NCI-H82 treated with DMSO at 0.1 percent for 48 hours (cell line): ENCODE results near the gene MVP.
"Not testable (repeated sequence)": the region's sequence is repeated elsewhere in the genome, so short reads cannot be mapped to it uniquely, and the experiment has no call there.

Experiments
- DNase-seq: peaks from one replicate; lab custom pipeline; 2025; ENCODE audit not compliant: unreplicated experiment; lab: John Stamatoyannopoulos, UW

MVP gene

DNA sequence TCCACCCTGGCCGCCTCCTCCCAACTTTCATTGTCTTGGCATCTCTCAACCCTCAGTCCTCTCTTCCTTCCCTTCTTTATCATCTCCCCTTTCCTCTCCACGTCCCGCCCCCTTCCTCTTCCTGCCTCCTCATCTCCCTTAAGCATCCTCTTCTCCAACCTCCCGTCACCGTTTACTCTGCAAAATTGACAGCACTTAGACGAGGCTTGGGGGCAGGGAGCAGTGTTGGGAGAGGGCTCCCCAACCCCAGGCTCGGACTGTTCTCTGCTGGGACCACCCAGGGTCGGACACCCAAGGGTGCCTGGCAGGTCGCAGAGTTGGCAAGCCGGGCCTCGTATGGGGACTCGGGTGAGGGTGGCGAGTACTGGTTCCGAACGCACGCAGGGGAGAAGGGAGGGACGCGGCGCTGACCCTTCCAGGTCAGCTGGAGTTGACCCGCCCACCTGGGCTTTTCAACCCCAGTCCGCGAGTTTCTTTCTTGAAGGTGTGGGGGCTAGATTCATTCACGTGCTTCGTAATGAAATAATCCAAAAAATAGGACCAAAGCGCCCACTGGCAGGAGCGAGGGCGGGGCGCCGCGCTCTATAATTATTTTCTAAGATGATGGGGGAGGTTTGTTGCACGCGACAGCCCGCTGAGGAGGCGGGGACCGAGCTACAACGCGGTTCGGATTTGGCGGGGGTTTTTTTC, 5.1 kb upstream of the MVP start:
- DNase-seq = no peak

DNA sequence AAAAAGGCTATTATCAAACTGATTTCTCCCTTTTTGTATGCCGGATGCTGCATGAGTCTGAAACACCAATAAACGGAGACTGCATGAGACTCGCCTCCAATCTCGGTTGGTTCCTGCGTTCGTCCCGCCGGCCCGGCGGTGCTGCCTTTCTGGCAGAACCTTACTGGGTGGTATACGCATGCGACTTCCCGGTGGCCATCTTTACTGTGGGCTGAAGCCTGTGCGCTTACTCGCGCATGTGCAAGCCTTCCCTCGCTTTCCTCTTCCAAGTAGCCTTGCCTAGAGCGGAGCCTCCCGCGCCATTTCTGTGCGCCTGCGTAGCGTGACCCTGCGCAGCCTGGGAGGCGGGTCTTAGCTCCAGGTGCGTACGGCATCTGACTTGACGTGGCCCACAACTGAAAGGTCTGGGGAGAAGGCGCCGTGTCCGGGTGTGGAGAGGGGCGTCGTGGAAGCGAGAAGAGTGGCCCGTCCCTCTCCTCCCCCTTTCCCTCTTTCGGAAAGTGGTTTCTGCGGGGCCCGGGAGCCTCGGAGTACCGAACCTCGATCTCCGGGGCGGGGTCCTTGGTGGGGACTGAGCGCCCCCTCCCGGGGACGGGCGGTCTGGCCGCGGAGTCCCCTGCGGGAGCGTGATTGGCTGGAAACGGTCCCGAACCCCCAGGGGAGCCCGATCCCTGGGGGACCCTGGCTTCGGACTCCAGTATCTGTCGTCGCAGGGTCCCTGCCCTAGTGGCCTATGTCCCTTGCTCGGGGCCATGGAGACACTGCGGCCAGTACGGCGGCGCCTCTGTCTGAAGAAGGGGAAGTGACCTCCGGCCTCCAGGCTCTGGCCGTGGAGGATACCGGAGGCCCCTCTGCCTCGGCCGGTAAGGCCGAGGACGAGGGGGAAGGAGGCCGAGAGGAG, 4.2 kb upstream of the MVP start, which contains the start of gene PAGR1:
PAGR1 (plus strand) TSS at position 360 of the 901 bp plus-strand sequence; CDS start at position 734, 374 bp downstream.
- DNase-seq = peak; percentile 95

- DNase-seq = no peak
These were observed 3.4 kb upstream of the MVP start for GRCh38 chr16:29816694-29817441.

DNA sequence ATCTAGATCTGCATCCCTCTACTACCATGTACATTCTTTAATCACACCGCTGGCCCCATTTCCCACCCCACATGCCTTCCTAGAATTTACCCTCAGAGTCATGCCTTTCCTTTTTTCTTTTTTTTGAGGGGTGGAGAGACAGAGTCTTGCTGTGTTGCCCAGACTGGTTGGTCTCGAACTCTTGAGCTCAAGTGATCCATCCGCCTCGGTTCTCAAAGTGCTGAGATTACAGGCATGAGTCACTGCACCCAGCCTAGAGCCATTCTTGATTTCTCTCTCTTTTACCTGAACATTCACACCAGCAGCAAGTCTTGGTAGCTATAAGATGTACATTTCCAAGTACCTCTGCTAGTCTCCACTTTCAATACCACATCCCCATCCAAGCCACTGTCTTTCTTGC, 2.2 kb upstream of the MVP start:
- DNase-seq = no peak

DNA sequence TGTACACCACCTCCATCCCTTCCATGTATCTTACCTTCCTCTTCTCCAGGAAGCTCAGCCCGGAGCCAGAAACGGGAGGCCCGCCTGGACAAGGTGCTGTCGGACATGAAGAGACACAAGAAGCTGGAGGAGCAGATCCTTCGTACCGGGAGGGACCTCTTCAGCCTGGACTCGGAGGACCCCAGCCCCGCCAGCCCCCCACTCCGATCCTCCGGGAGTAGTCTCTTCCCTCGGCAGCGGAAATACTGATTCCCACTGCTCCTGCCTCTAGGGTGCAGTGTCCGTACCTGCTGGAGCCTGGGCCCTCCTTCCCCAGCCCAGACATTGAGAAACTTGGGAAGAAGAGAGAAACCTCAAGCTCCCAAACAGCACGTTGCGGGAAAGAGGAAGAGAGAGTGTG, 756 bp upstream of the MVP start:
- no peak for DNase-seq

DNA sequence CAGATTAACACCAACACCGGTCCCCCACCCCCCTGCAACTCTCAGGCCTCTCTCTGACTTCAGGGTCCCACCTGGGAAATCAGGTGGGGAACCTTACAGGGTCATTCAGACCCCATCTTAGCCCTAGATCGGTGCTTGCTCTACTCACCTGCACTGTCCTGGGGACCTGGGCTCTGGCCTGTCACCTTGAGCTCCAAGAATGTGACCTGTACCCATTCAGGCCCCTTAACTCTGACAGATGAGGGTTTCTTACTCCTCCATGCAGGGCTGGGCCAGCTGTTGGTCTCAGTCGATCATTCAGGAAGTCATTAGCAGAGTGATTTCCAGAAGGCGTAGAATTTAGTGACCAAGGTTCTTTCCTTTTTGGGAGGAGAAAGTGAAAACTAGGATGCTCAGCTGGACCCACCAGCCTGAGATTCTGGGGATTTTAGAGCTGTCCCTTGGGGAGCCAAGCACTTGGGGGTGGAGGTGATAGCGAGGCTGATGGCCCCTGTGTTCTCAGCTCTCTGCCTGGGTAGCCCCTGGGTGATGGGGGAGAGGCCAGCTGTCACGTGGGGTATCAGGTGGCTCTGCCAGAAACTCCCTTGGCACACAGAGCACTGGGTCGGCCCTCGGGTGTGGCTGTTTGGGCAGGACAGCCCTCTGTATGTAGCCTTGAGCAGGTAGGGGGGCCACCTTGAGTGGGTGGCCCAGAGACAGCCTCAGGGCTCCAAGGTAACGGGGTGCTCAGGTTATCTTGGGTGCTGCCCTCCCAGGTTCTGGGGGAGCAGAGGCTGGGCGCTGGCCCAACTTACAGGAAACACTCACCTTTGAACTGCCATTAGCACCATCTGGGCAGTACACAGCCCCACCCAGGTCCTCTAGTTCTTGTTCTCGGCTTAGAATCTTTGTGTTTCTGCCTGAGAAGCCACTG, 724 bp downstream of the MVP start:
- DNase-seq = no peak

GRCh38 chr16:29821643-29822115, 1.4 kb downstream of the MVP start:
- DNase-seq = no peak

DNA sequence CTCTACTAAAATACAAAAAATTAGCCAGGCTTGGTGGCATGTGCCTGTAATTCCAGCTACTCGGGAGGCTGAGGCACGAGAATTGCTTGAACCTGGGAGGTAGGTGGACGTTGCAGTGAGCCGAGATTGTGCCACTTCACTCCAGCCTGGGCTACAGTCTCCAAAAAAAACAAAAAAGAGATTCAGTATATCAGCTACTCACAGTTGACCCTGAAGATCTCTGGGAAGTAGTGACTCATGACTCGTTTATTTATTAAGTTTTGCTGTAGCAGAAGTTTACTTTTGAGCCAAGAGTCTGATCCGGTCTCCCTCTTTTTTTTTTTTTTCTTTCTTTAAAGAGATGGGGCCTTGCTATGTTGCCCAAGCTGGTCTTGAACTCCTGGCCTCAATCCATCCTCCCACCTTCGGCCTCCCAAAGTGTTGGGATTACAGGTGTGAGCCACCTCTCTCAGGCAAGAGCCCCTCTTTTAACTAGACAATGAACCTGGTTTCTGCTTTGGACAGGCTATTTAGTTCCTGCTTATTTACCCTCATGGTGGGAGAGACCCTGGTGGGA, 4.4 kb downstream of the MVP start:
- no peak for DNase-seq

GRCh38 chr16:29825145-29826044, 5.1 kb downstream of the MVP start:
- DNase-seq = peak; percentile 91

DNA sequence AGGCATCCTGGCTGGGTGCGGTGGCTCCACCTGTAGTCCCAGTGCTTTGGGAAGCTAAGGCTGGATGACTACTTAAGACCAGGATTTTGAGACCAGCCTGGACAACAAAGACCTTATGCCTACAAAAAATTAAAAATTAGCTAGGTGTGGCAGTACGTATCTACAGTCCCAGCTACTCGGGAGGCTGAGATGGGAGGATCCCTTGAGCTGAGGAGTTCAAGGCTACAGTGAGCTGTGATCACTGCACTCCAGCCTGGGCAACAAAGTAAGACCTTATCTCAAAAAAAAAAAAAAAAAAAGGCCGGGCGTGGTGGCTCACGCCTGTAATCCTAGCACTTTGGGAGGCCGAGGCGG, 6.1 kb downstream of the MVP start:
- DNase-seq = no peak

DNA sequence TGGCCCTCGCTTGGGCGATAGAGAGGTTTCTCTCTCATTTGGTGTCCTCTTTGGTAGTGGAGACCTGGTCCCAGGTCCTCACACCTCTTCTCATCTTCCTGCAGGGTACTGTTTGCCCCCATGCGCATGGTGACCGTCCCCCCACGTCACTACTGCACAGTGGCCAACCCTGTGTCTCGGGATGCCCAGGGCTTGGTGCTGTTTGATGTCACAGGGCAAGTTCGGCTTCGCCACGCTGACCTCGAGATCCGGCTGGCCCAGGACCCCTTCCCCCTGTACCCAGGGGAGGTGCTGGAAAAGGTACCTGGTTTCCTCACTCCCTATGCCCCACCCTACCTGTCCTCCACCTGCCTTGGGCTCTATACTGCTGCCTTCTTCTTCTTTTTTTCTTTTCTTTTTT, 10.5 kb downstream of the MVP start:
- DNase-seq = no peak

- DNase-seq = no peak
These were observed 11.2 kb downstream of the MVP start for GRCh38 chr16:29831490-29831889.

DNA sequence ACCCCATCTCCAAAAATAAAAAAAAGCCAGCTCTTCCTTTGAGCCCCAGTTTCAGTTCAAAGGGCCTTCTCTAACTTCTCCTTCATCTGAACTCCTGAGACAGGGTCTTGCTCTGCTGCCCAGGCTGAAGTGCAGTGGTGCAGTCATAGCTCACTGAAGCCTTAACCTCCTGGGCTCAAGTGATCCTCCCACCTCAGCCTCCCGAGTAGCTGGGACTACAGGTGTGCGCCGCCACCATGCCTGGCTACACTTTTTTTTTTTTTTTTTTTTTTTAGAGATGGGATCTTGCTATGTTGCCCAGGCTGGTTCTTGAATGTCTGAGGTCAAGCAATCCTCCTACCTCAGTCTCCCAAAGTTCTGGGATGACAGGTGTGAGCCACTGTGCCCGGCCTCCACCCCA, 13.0 kb downstream of the MVP start:
- DNase-seq = not testable (repeated sequence)

GRCh38 chr16:29834079-29834478, 13.8 kb downstream of the MVP start:
- DNase-seq = no peak

DNA sequence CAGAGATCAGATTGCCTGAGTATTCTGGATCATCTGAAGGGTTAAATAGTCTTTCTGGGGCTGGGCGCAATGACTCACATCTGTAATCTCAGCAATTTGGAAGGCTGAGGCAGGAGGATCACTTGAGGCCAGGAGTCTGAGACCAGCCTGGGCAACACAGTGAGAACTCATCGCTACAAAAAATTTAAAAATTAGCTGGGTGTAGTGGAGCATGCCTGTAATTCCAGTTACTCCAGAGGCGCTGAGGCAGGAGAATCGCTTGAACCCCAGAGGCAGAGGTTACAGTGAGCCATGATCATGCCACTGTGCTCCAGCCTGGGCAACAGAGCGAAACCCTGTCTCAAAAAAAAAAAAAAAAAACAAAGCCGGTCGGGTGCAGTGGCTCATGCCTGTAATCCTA, 15.7 kb downstream of the MVP start:
- DNase-seq = no peak

DNA sequence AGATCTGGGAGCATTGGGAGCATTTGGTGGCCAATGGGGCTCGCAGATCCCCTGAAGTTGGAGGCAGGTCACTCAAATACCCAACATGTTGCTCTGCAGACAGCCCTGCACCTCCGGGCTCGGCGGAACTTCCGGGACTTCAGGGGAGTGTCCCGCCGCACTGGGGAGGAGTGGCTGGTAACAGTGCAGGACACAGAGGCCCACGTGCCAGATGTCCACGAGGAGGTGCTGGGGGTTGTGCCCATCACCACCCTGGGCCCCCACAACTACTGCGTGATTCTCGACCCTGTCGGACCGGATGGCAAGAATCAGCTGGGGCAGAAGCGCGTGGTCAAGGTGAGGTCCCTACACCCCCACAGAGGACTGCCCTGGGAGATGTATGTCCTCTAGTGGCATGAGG, 16.4 kb downstream of the MVP start:
- DNase-seq = no peak

- DNase-seq = no peak
These were observed 17.6 kb downstream of the MVP start for GRCh38 chr16:29837841-29838240.

DNA sequence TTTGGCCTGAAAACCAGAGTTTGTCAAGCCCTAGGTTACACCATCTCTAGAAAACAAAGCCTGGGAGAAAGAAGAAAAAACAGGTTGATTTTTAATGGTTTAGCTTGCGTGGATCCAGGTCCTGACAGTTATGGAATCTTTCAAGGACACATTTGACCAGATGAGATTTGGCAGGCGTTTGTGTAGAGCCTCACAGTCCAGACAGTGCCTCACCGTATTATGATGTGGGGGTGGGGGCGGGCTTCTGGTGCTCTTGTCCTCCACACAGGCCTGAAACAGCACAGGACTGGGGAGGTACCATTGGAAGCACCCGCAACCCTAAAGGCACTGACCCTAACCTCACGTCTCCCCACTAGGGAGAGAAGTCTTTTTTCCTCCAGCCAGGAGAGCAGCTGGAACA, 19.6 kb downstream of the MVP start:
- DNase-seq = no peak

- DNase-seq = no peak
These were observed 20.0 kb downstream of the MVP start for GRCh38 chr16:29840240-29840639.
